IMR-90 (cell line): ENCODE results near the gene SOX9. TPM values are rescaled to one million over a fixed set of nuclear protein-coding genes. Genes with fewer than 3 reads are reported as not detected.

Source experiments
- ATAC-seq: fragments of 200-7000 bp; cut with Tn5 transposase; 2 replicates; pipeline ENCODE4 v1.9.1; 2020; ENCODE audit warnings: low read depth, mild to moderate bottlenecking, moderate library complexity
- BruUV-seq: library from RNA; stranded (reverse); fragments of 400-500 nt; replicated peaks from 2 replicates; lab custom pipeline; 2021; lab: Mats Ljungman, UMichigan
- CTCF ChIA-PET: fragments of 300-600 bp; formaldehyde crosslinking; extraction: SDS; loops from one replicate; lab custom pipeline; 2021; ENCODE audit warnings: antibody characterized with exemption; lab: Yijun Ruan, JAX
- POLR2A ChIA-PET: fragments of 300-600 bp; sonication (Branson Sonifier 250); formaldehyde crosslinking; loops from one replicate; lab custom pipeline; 2022; ENCODE audit warnings: antibody characterized with exemption; ENCODE audit not compliant: unreplicated experiment; lab: Charles Lee
- DNase-seq: peaks from one replicate; pipeline ENCODE4 v3.0.0; 2013
- H2AFZ ChIP-seq: replicated peaks from 2 replicates; pipeline ENCODE3; 2013; ENCODE audit warnings: low read length, mild to moderate bottlenecking; ENCODE audit not compliant: poor library complexity
- H2AK5ac ChIP-seq: 2 replicates; pipeline ENCODE4 v1.6.1; 2013; ENCODE audit warnings: low read depth, low read length, inconsistent platforms
- H2AK9ac ChIP-seq: replicated peaks from 2 replicates; pipeline ENCODE3; 2013; ENCODE audit warnings: mild to moderate bottlenecking, low read depth, low read length, moderate library complexity; ENCODE audit not compliant: poor library complexity
- H2BK120ac ChIP-seq: 2 replicates; pipeline ENCODE4 v1.6.1; 2013; ENCODE audit warnings: low read depth, low read length, inconsistent platforms
- H2BK15ac ChIP-seq: 3 replicates; pipeline ENCODE4 v1.6.1; 2013; ENCODE audit warnings: low read depth, low read length, inconsistent platforms
- H2BK20ac ChIP-seq: 2 replicates; pipeline ENCODE4 v1.6.1; 2013; ENCODE audit warnings: low read depth, mild to moderate bottlenecking, inconsistent platforms, low read length, moderate library complexity
- H2BK5ac ChIP-seq: 2 replicates; pipeline ENCODE4 v1.6.1; 2013; ENCODE audit warnings: mild to moderate bottlenecking, low read depth, low read length, inconsistent platforms; ENCODE audit not compliant: poor library complexity, severe bottlenecking
- H3K14ac ChIP-seq: replicated peaks from 2 replicates; pipeline ENCODE4 v1.6.1; 2013; ENCODE audit warnings: low read depth, low read length, inconsistent platforms
- H3K18ac ChIP-seq: 2 replicates; pipeline ENCODE4 v1.6.1; 2013; ENCODE audit warnings: low read depth, low read length, control low read depth
- H3K23ac ChIP-seq: 2 replicates; pipeline ENCODE4 v1.6.1; 2013; ENCODE audit warnings: low read depth, low read length, inconsistent platforms
- H3K27ac ChIP-seq: 2 replicates; pipeline ENCODE4 v1.5.1; 2013; ENCODE audit warnings: mild to moderate bottlenecking, control low read depth, low read length; ENCODE audit not compliant: insufficient read depth
- H3K27me3 ChIP-seq: 2 replicates; pipeline ENCODE4 v1.6.1; 2013; ENCODE audit warnings: low read length; ENCODE audit not compliant: control insufficient read depth, insufficient read depth
- H3K36me3 ChIP-seq: 2 replicates; pipeline ENCODE4 v1.6.1; 2013; ENCODE audit warnings: low read length, mixed read lengths; ENCODE audit not compliant: control insufficient read depth, insufficient read depth
- H3K4ac ChIP-seq: 2 replicates; pipeline ENCODE4 v1.6.1; 2013; ENCODE audit warnings: low read depth, low read length, inconsistent platforms
- H3K4me1 ChIP-seq: 2 replicates; pipeline ENCODE4 v1.6.1; 2013; ENCODE audit warnings: low read length, mixed read lengths; ENCODE audit not compliant: control insufficient read depth, insufficient read depth
- H3K4me2 ChIP-seq: 2 replicates; pipeline ENCODE4 v1.6.1; 2013; ENCODE audit warnings: low read depth, mild to moderate bottlenecking, control low read depth, low read length, moderate library complexity
- H3K4me3 ChIP-seq: 2 replicates; pipeline ENCODE4 v1.5.1; 2013; ENCODE audit warnings: low read depth, mild to moderate bottlenecking, control low read depth, low read length, moderate library complexity; ENCODE audit not compliant: insufficient read depth
- H3K56ac ChIP-seq: 2 replicates; pipeline ENCODE4 v1.6.1; 2013; ENCODE audit warnings: low read length, inconsistent platforms; ENCODE audit not compliant: insufficient read depth; ENCODE audit errors: extremely low read depth
- H3K79me1 ChIP-seq, 2 experiments: 2 replicates each; pipeline ENCODE4 v1.6.1; 2013; ENCODE audit warnings: low read length in 2 of 2, inconsistent platforms in 1 of 2, low read depth in 1 of 2
- H3K9ac ChIP-seq: 2 replicates; pipeline ENCODE4 v1.6.1; 2013; ENCODE audit warnings: low read depth, low read length, control low read depth
- H3K9me1 ChIP-seq: 2 replicates; pipeline ENCODE4 v1.6.1; 2013; ENCODE audit warnings: low read length, inconsistent platforms; ENCODE audit not compliant: insufficient read depth
- H3K9me3 ChIP-seq: 2 replicates; pipeline ENCODE4 v1.6.1; 2013; ENCODE audit warnings: low read length; ENCODE audit not compliant: control insufficient read depth, insufficient read depth
- H4K20me1 ChIP-seq: 2 replicates; pipeline ENCODE4 v1.6.1; 2013; ENCODE audit warnings: low read length, inconsistent platforms; ENCODE audit not compliant: insufficient read depth
- H4K5ac ChIP-seq: 2 replicates; pipeline ENCODE4 v1.6.1; 2013; ENCODE audit warnings: mild to moderate bottlenecking, low read depth, low read length, control low read depth
- H4K8ac ChIP-seq, 2 experiments: 2 replicates each; pipeline ENCODE4 v1.6.1; 2013; ENCODE audit warnings: low read depth in 2 of 2, low read length in 2 of 2, control low read depth in 1 of 2, inconsistent platforms in 1 of 2
- H4K91ac ChIP-seq: 2 replicates; pipeline ENCODE4 v1.6.1; 2013; ENCODE audit warnings: low read depth, low read length, inconsistent platforms; ENCODE audit not compliant: insufficient read depth
- BHLHE40 ChIP-seq: fragments of 150-350 bp; IDR thresholded peaks from 2 replicates; pipeline ENCODE4 v1.6.1; 2016; ENCODE audit warnings: mild to moderate bottlenecking, low read depth, low read length
- CEBPB ChIP-seq: IDR thresholded peaks from 2 replicates; pipeline ENCODE4 v1.6.1; 2012; ENCODE audit warnings: low read depth, low read length, improper control_type of control experiment
- CHD1 ChIP-seq: IDR thresholded peaks from 2 replicates; pipeline ENCODE4 v1.6.1; 2012; ENCODE audit warnings: low read depth, low read length, improper control_type of control experiment
- FOS ChIP-seq: fragments of 150-350 bp; IDR thresholded peaks from 2 replicates; pipeline ENCODE4 v1.6.1; 2016; ENCODE audit warnings: low read depth, low read length
- MAFK ChIP-seq: IDR thresholded peaks from 2 replicates; pipeline ENCODE4 v1.6.1; 2012; ENCODE audit warnings: low read depth, low read length, improper control_type of control experiment
- MAZ ChIP-seq: IDR thresholded peaks from 2 replicates; pipeline ENCODE4 v1.6.1; 2012; ENCODE audit warnings: low read depth, mild to moderate bottlenecking, low read length, improper control_type of control experiment, moderate library complexity, borderline replicate concordance
- MXI1 ChIP-seq: IDR thresholded peaks from 2 replicates; pipeline ENCODE4 v1.6.1; 2012; ENCODE audit warnings: low read depth, mild to moderate bottlenecking, low read length, moderate library complexity, borderline replicate concordance
- NFE2L2 ChIP-seq: fragments of 150-350 bp; IDR thresholded peaks from 2 replicates; pipeline ENCODE4 v1.6.1; 2016; ENCODE audit warnings: low read depth, mild to moderate bottlenecking, low read length
- POLR2A ChIP-seq: IDR thresholded peaks from 2 replicates; pipeline ENCODE4 v1.6.1; 2012; ENCODE audit warnings: mild to moderate bottlenecking, low read depth, low read length
- RAD21 ChIP-seq: IDR thresholded peaks from 2 replicates; pipeline ENCODE4 v1.6.1; 2012; ENCODE audit warnings: low read length, improper control_type of control experiment
- RCOR1 ChIP-seq: IDR thresholded peaks from 2 replicates; pipeline ENCODE4 v1.6.1; 2012; ENCODE audit warnings: mild to moderate bottlenecking, low read length, improper control_type of control experiment; ENCODE audit not compliant: insufficient replicate concordance
- RFX5 ChIP-seq: IDR thresholded peaks from 2 replicates; pipeline ENCODE4 v1.8.0; 2012; ENCODE audit warnings: low read depth, mild to moderate bottlenecking, low read length, moderate library complexity
- SMC3 ChIP-seq: fragments of 150-350 bp; IDR thresholded peaks from 2 replicates; pipeline ENCODE4 v1.6.1; 2016; ENCODE audit warnings: low read depth, mild to moderate bottlenecking, antibody characterized with exemption, low read length, moderate library complexity
- WGBS, 2 experiments: methylation state at CpG; one replicate each; pipeline versions ENCODE4 v1.1.5 to v1.1.7; 2013; ENCODE audit warnings: missing lambda C conversion rate in 2 of 2; ENCODE audit not compliant: insufficient read length in 1 of 2; ENCODE audit errors: extremely low coverage in 2 of 2; 5-methylcytosine and 5-hydroxymethylcytosine counted together
- dilution Hi-C: fragments of 300-500 bp; cut with HindIII; formaldehyde crosslinking; loops from one replicate; pipeline ENCODE4 v1.14.3; 2018; ENCODE audit warnings: low sequenced_read_pairs; ENCODE audit not compliant: unreplicated experiment
- in situ Hi-C: fragments of 300-500 bp; cut with MboI; formaldehyde crosslinking; loops from 3 replicates; pipeline ENCODE4 v1.14.3; 2019; ENCODE audit warnings: low sequenced_read_pairs, inconsistent platforms, mixed read lengths
- intact Hi-C: fragments of 100-400 bp; cut with micrococcal nuclease; formaldehyde crosslinking; loops from 2 replicates; pipeline ENCODE4 v1.10.0; 2022
- polyA plus RNA-seq, 3 experiments: library from polyadenylated mRNA; depleted of rRNA; stranded (reverse); fragments of >200 nt; gene quantifications; 2 replicates each; pipeline ENCODE4 v1.2.3, GENCODE V29; 2012; ENCODE audit warnings: low replicate concordance in 1 of 3
- total RNA-seq: library from RNA; depleted of rRNA; stranded (reverse); fragments of >200 nt; gene quantifications from 2 replicates; pipeline ENCODE4 v1.2.3, GENCODE V29; 2012
- TF ChIP-seq, protein P1 (sequence below): conservative IDR thresholded peaks from 2 replicates; pipeline ENCODE4 v1.5.1; 2012; ENCODE audit warnings: mild to moderate bottlenecking, low read depth, low read length, improper control_type of control experiment
- TF ChIP-seq, protein P2 (sequence below): fragments of 150-350 bp; IDR thresholded peaks from 2 replicates; pipeline ENCODE4 v1.6.1; 2016; ENCODE audit warnings: low read depth, mild to moderate bottlenecking, low read length, moderate library complexity, borderline replicate concordance
- TF ChIP-seq, protein P3 (sequence below): fragments of 150-350 bp; IDR thresholded peaks from 2 replicates; pipeline ENCODE4 v1.6.1; 2017; ENCODE audit warnings: mild to moderate bottlenecking, antibody characterized with exemption, low read length, low read depth

The SOX9 gene
- total and polyA plus RNA-seq, 2 of the 4 experiments (the other 2 are of a cell fraction): 4.1 to 12.7 TPM

DNA sequence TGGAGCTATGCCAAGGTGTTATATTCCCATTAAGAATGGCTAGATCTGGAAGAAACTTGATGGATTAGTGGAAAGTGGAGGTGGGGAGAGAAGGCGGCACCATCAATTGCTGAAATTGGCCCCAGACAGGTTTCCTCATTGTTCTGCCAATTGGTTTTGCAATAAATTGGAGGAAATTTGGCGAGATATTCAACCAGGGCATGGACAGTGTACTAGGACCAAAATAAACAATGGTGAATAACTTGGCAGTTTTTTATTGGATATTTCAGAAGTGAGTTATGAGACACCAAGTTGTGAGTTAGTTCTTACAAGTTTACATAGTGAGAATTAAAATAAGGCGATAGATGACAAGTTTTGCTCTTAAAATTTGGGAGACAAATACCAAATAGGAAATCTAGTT, 41.1 kb upstream of the SOX9 start:
- Histone ChIP-seq H4K5ac (no peak overlapping the region), H2BK15ac (no peak overlapping the region), H3K79me1 (no peaks in the 10 kb centered on the region), H4K91ac (no peak overlapping the region), H3K4me1 (no peaks in the 10 kb centered on the region), H4K8ac (no peak overlapping the region), H3K14ac (no peak overlapping the region), H3K9me3 (no peaks in the 10 kb centered on the region), H2AK5ac (no peak overlapping the region), H2BK20ac (no peak overlapping the region), H3K36me3 (no peaks in the 10 kb centered on the region), H2BK120ac (no peak overlapping the region), H3K18ac (no peak overlapping the region), H2BK5ac (no peak overlapping the region), H4K20me1 (no peaks in the 10 kb centered on the region), H3K56ac (no peak overlapping the region), H2AK9ac (no peak overlapping the region), H3K27me3 (peaks cover 7% of the 10 kb centered on the region), H3K27ac (no peak overlapping the region), H2AFZ (no peak overlapping the region), H3K4me2 (no peak overlapping the region), H3K23ac (no peak overlapping the region), H3K9me1 (no peaks in the 10 kb centered on the region), H3K9ac (no peak overlapping the region), H3K4ac (no peak overlapping the region), H3K4me3 (no peak overlapping the region)
- POLR2A ChIA-PET: no interaction called here
- WGBS, 2 experiments: 70% methylated on average over 2 of the region's 3 CpGs; no CpG with 5 or more reads in 1 of the 2 experiments
- dilution Hi-C loops: no loop called here
- TF ChIP-seq, protein P1, sequence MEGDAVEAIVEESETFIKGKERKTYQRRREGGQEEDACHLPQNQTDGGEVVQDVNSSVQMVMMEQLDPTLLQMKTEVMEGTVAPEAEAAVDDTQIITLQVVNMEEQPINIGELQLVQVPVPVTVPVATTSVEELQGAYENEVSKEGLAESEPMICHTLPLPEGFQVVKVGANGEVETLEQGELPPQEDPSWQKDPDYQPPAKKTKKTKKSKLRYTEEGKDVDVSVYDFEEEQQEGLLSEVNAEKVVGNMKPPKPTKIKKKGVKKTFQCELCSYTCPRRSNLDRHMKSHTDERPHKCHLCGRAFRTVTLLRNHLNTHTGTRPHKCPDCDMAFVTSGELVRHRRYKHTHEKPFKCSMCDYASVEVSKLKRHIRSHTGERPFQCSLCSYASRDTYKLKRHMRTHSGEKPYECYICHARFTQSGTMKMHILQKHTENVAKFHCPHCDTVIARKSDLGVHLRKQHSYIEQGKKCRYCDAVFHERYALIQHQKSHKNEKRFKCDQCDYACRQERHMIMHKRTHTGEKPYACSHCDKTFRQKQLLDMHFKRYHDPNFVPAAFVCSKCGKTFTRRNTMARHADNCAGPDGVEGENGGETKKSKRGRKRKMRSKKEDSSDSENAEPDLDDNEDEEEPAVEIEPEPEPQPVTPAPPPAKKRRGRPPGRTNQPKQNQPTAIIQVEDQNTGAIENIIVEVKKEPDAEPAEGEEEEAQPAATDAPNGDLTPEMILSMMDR: no peak
- TF ChIP-seq, protein P2, sequence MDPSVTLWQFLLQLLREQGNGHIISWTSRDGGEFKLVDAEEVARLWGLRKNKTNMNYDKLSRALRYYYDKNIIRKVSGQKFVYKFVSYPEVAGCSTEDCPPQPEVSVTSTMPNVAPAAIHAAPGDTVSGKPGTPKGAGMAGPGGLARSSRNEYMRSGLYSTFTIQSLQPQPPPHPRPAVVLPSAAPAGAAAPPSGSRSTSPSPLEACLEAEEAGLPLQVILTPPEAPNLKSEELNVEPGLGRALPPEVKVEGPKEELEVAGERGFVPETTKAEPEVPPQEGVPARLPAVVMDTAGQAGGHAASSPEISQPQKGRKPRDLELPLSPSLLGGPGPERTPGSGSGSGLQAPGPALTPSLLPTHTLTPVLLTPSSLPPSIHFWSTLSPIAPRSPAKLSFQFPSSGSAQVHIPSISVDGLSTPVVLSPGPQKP: no peak
- TF ChIP-seq RCOR1 (no peak), CEBPB (no peak), CHD1 (no peak), RFX5 (no peak), FOS (no peak), POLR2A (no peak), MAZ (no peak), MXI1 (no peak), RAD21 (no peak), SMC3 (no peak), MAFK (no peak), NFE2L2 (no peak), BHLHE40 (no peak)
- TF ChIP-seq, protein P3, sequence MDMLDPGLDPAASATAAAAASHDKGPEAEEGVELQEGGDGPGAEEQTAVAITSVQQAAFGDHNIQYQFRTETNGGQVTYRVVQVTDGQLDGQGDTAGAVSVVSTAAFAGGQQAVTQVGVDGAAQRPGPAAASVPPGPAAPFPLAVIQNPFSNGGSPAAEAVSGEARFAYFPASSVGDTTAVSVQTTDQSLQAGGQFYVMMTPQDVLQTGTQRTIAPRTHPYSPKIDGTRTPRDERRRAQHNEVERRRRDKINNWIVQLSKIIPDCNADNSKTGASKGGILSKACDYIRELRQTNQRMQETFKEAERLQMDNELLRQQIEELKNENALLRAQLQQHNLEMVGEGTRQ: no peak
- no peak for ATAC-seq
- CTCF ChIA-PET: no interaction called here
- intact Hi-C loops: no loop called here
- no peak for DNase-seq
- no TSS peak for BruUV-seq
- in situ Hi-C loops: no loop called here
